ENCODE data around the gene YPEL2. TPM values are rescaled to one million over a fixed set of nuclear protein-coding genes. Genes with fewer than 3 reads are reported as not detected.
A peak's percentile ranks its signal among the peaks of the same experiment; 100 is the strongest.

The YPEL2 gene
- total and polyA plus RNA-seq, 2 of the 13 experiments (the other 11 are each of a cell fraction or from before 2014, with no cell fraction given): 8.5 to 21.1 TPM

- no TSS peak for BruUV-seq (replicated peaks)
- TF ChIP-seq KLF11 (CRISPR knock-in tag; IDR thresholded peaks at IDR 0.05) (no peak), ZNF317 (CRISPR knock-in tag; IDR thresholded peaks at IDR 0.05) (0 out of 2 replicates have a peak, but pooled peaks have one; percentile 2)
- 83% methylated on average over 2 of the region's 2 CpGs for WGBS (ENCODE audit: low lambda C conversion rate)
- Histone ChIP-seq H3K4me3 (replicated peaks in 1 of 3; ENCODE audit: insufficient read depth in 1 of 3, low read depth in 2 of 3, low read length in 3 of 3) (peak overlapping the region in 1 of 3 experiments; percentile 78; a peak in 1 of 6 replicates), H3K79me2 (ENCODE audit: insufficient read depth, low read length) (peaks cover 64% of the 10 kb centered on the region), H3K4me2 (ENCODE audit: low read depth, low read length) (peak overlapping the region; percentile 89), H3K27me3 (ENCODE audit: control insufficient read depth in 1 of 2, insufficient read depth in 2 of 2, low read length in 2 of 2) (no peaks in the 10 kb centered on the region; a peak in 1 of 5 replicates), H3K9ac (ENCODE audit: insufficient read depth, low read depth, low read length) (no peak overlapping the region), H3K27ac (ENCODE audit: extremely low read length, insufficient read depth, low read length) (no peak overlapping the region), H2AFZ (ENCODE audit: low read length) (no peak overlapping the region), H3K9me3 (ENCODE audit: low read length) (no peaks in the 10 kb centered on the region), H3K36me3 (replicated peaks in 1 of 2; ENCODE audit: control insufficient read depth in 1 of 2, insufficient read depth in 2 of 2, low read length in 2 of 2) (no peaks in the 10 kb centered on the region), H3K4me1 (ENCODE audit: insufficient read depth, low read length) (peaks cover 66% of the 10 kb centered on the region), H4K20me1 (ENCODE audit: insufficient read depth, low read length) (peaks cover 35% of the 10 kb centered on the region)
- DNase-seq (ENCODE audit: low spot score) (no peak), ATAC-seq (no peak), FAIRE-seq (no peak)
- POLR2A ChIA-PET: interaction anchor here (1.0 to 1.5 kb wide), 2 partner anchors 96 to 102 kb away, joined by 3 read pairs; no protein-coding TSS in a partner anchor
- CTCF ChIA-PET (ENCODE audit: low intra/inter-chr PET ratio, low total read pairs): no interaction called here
- intact Hi-C loops (cut with micrococcal nuclease; ENCODE audit: unreplicated experiment): no loop called here
- in situ Hi-C loops (cut with HindIII; ENCODE audit: extremely low pct_ligation_motif_present, low pct_unique_long_range_greater_than_20kb): loop anchor here (5.0 kb wide), 1 partner anchor 33 kb away; no protein-coding TSS in a partner anchor
Observed at GRCh38 chr17:59333836-59334235, 2.4 kb downstream of the YPEL2 start.

- H3K27me3 ChIP-seq (ENCODE audit: control insufficient read depth in 1 of 2, insufficient read depth in 2 of 2, low read length in 2 of 2): no peaks in the 10 kb centered on the region; a peak in 1 of 5 replicates
- WGBS (ENCODE audit: low lambda C conversion rate): 90% methylated on average over 10 of the region's 10 CpGs
- in situ Hi-C loops (cut with HindIII; ENCODE audit: extremely low pct_ligation_motif_present, low pct_unique_long_range_greater_than_20kb) (no loop called here), intact Hi-C loops (cut with micrococcal nuclease; ENCODE audit: unreplicated experiment) (no loop called here)
- no peak overlapping the region for H3K9ac ChIP-seq (ENCODE audit: insufficient read depth, low read depth, low read length)
- ATAC-seq (no peak), DNase-seq (ENCODE audit: low spot score) (no peak), FAIRE-seq (no peak)
- H2AFZ ChIP-seq (ENCODE audit: low read length): no peak overlapping the region
- no peak for TF ChIP-seq ZNF672 (CRISPR knock-in tag; IDR thresholded peaks at IDR 0.05)
- peak; percentile 71 for TF ChIP-seq ZNF460 (CRISPR knock-in tag; IDR thresholded peaks at IDR 0.05; ENCODE audit: borderline replicate concordance)
- H3K4me2 ChIP-seq (ENCODE audit: low read depth, low read length): no peak overlapping the region
- no peak overlapping the region for H3K4me3 ChIP-seq (replicated peaks in 1 of 3; ENCODE audit: insufficient read depth in 1 of 3, low read depth in 2 of 3, low read length in 3 of 3)
- H3K27ac ChIP-seq (ENCODE audit: extremely low read length, insufficient read depth, low read length): no peak overlapping the region
- CTCF ChIA-PET (ENCODE audit: low intra/inter-chr PET ratio, low total read pairs): no interaction called here
- H3K36me3 ChIP-seq (replicated peaks in 1 of 2; ENCODE audit: control insufficient read depth in 1 of 2, insufficient read depth in 2 of 2, low read length in 2 of 2): no peaks in the 10 kb centered on the region
- POLR2A ChIA-PET: interaction anchor here (2.4 kb wide), 1 partner anchor 30 kb away, joined by 9 read pairs; no protein-coding TSS in a partner anchor
- H4K20me1 ChIP-seq (ENCODE audit: insufficient read depth, low read length): peaks cover 35% of the 10 kb centered on the region
- peaks cover 57% of the 10 kb centered on the region for H3K4me1 ChIP-seq (ENCODE audit: insufficient read depth, low read length)
- H3K79me2 ChIP-seq (ENCODE audit: insufficient read depth, low read length): peaks cover 72% of the 10 kb centered on the region
- no peaks in the 10 kb centered on the region for H3K9me3 ChIP-seq (ENCODE audit: low read length)
- no TSS peak for BruUV-seq (replicated peaks)
Observed at GRCh38 chr17:59335685-59336084, 4.2 kb downstream of the YPEL2 start.
